Esophagus muscularis mucosa (tissue), 3 donors: ENCODE data around the gene SMTNL1.

Source experiments
- POLR2A ChIP-seq: fragments of 450-650 bp; IDR thresholded peaks from one replicate; pipeline ENCODE4 v1.6.1; 2017; ENCODE audit warnings: antibody characterized with exemption, moderate library complexity, mild to moderate bottlenecking, low read depth
- POLR2AphosphoS5 ChIP-seq, 2 donors: sonication (generic); formaldehyde crosslinking; IDR thresholded peaks; one replicate each; pipeline ENCODE4 v1.6.1; 2017; ENCODE audit warnings: antibody characterized with exemption in 2 of 2
- TF ChIP-seq, protein P1 (sequence below), 3 experiments: fragments of 200-600 bp in 2 of 3; fragments of 450-650 bp in 1 of 3; sonication (generic) in 2 of 3; IDR thresholded peaks; one replicate each; pipeline ENCODE4 v1.5.1; 2017 to 2019; ENCODE audit warnings: antibody characterized with exemption in 3 of 3, mild to moderate bottlenecking in 2 of 3, moderate library complexity in 1 of 3

DNA sequence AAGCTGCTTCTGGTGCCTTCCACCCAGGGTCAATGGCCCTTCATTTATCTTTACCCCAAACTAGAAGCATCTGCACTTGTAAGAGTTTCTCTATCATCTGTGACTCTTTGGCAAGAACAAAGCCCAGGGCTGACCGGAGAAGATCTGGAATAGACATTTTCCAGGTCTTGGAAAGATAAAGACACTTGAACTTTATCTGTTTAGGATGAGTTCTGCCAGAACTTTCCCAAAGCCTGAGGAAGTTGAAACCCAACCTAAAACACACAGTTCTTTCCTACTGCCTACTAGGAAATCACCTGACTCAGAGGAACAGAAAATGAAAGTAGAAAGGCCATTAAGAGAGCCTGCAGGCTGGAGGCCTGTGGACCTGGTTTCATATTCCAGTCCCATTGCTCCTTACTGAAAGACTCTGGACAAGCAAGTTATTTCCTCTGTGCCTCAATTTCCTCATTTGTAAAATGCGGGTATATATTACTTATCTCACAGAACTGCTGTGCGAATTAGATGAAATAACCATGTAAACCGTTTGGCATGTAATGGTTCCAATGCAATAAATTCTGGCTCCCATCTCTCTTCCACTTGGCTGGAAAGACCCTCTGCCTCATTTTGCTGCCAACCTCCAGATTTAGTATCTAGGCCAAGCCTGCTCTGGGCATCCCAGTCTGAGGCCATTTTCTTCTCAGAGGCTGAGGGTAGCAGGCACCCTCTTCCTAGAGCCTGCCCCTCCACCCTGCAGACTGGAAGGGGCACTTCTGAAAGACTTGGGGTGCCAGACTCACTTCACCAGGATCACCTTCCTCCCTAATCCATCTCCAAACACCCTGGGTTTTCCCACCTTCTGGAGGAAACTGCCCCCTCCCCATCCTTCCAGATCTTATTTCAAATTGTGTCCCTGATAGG, 28.9 kb downstream of the SMTNL1 start:
- TF ChIP-seq, protein P1, sequence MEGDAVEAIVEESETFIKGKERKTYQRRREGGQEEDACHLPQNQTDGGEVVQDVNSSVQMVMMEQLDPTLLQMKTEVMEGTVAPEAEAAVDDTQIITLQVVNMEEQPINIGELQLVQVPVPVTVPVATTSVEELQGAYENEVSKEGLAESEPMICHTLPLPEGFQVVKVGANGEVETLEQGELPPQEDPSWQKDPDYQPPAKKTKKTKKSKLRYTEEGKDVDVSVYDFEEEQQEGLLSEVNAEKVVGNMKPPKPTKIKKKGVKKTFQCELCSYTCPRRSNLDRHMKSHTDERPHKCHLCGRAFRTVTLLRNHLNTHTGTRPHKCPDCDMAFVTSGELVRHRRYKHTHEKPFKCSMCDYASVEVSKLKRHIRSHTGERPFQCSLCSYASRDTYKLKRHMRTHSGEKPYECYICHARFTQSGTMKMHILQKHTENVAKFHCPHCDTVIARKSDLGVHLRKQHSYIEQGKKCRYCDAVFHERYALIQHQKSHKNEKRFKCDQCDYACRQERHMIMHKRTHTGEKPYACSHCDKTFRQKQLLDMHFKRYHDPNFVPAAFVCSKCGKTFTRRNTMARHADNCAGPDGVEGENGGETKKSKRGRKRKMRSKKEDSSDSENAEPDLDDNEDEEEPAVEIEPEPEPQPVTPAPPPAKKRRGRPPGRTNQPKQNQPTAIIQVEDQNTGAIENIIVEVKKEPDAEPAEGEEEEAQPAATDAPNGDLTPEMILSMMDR (IDR thresholded peaks at IDR 0.05), result no peak
- TF ChIP-seq POLR2A (no peak), POLR2AphosphoS5 (IDR thresholded peaks at IDR 0.05) (peak; percentile 41 to 72)
